HCT116 (cell line): ENCODE results near the gene GPC1. TPM values are rescaled to one million over a fixed set of nuclear protein-coding genes. Genes with fewer than 3 reads are reported as not detected.

Experiments used
- ATAC-seq: fragments of 200-7000 bp; cut with Tn5 transposase; 2 replicates; pipeline ENCODE4 v1.9.1; 2020; ENCODE audit warnings: mild to moderate bottlenecking, moderate library complexity
- BruUV-seq: library from RNA; stranded (reverse); fragments of 400-500 nt; replicated peaks from 2 replicates; lab custom pipeline; 2021; lab: Mats Ljungman, UMichigan
- CTCF ChIA-PET: fragments of 300-600 bp; sonication (Branson Sonifier 250); formaldehyde crosslinking; loops from one replicate; lab custom pipeline; 2021; ENCODE audit warnings: antibody characterized with exemption; lab: Charles Lee
- POLR2A ChIA-PET: fragments of 300-600, 350-600 bp; sonication (Branson Sonifier 250); formaldehyde crosslinking; loops from one replicate; lab custom pipeline; 2021; ENCODE audit warnings: antibody characterized with exemption; lab: Charles Lee
- RAD21 ChIA-PET, 2 experiments: fragments of 300-600 bp; sonication (Branson Sonifier 250); formaldehyde crosslinking; loops; one replicate each; lab custom pipeline; 2023; ENCODE audit warnings: low total read pairs in 2 of 2; ENCODE audit not compliant: uncharacterized antibody in 2 of 2, unreplicated experiment in 2 of 2, low non-redundant PET in 1 of 2; lab: Charles Lee
- DNase-seq: peaks from one replicate; pipeline ENCODE4 v3.0.0-alpha.2; 2010; ENCODE audit warnings: low read depth, low spot score
- H2AFZ ChIP-seq: fragments of 200-600 bp; shearing (Covaris generic), sonication (generic); 2 replicates; pipeline ENCODE4 v1.6.1; 2017; ENCODE audit warnings: low read depth, mixed run types, mixed read lengths, antibody characterized with exemption, low read length; ENCODE audit not compliant: poor library complexity, severe bottlenecking
- H3K27ac ChIP-seq: 2 replicates; pipeline ENCODE4 v1.5.1; 2012; ENCODE audit warnings: low read depth, low read length
- H3K27me3 ChIP-seq: fragments of 200-600 bp; sonication (generic); 2 replicates; pipeline ENCODE4 v1.6.1; 2016; ENCODE audit warnings: mixed run types, low read length, mixed read lengths; ENCODE audit not compliant: insufficient read depth
- H3K36me3 ChIP-seq, 2 experiments: fragments of 200-500 bp in 1 of 2; fragments of 200-600 bp in 1 of 2; sonication (Bioruptor generic) in 1 of 2; sonication (generic) in 1 of 2; 2 replicates each; pipeline versions ENCODE4 v1.5.1 to v1.6.1; 2014 to 2016; ENCODE audit warnings: low read length in 2 of 2, inconsistent platforms in 1 of 2, mixed read lengths in 1 of 2, mixed run types in 1 of 2; ENCODE audit not compliant: insufficient read depth in 2 of 2, control insufficient read depth in 1 of 2
- H3K4me1 ChIP-seq, 2 experiments: fragments of 200-600 bp in 1 of 2; sonication (generic) in 1 of 2; 2 replicates each; pipeline versions ENCODE4 v1.5.1 to v1.6.1; 2012 to 2017; ENCODE audit warnings: low read length in 2 of 2, inconsistent platforms in 1 of 2, mild to moderate bottlenecking in 1 of 2, mixed read lengths in 1 of 2, mixed run types in 1 of 2, moderate library complexity in 1 of 2; ENCODE audit not compliant: insufficient read depth in 2 of 2, control insufficient read depth in 1 of 2
- H3K4me2 ChIP-seq: fragments of 200-600 bp; sonication (generic); 2 replicates; pipeline ENCODE4 v1.6.1; 2017; ENCODE audit warnings: mixed run types, low read length, mixed read lengths
- H3K4me3 ChIP-seq, 2 experiments: fragments of 200-600 bp in 1 of 2; sonication (generic) in 1 of 2; replicated peaks in 1 of 2; 2 replicates each; pipeline ENCODE4 v1.5.1; 2011 to 2016; ENCODE audit warnings: low read length in 2 of 2, control low read depth in 1 of 2, low read depth in 1 of 2, mild to moderate bottlenecking in 1 of 2, mixed read lengths in 1 of 2, mixed run types in 1 of 2
- H3K79me2 ChIP-seq: fragments of 200-600 bp; sonication (generic); 2 replicates; pipeline ENCODE4 v1.6.1; 2017; ENCODE audit warnings: mild to moderate bottlenecking, mixed run types, low read length, moderate library complexity, mixed read lengths; ENCODE audit not compliant: insufficient read depth
- H3K9ac ChIP-seq: fragments of 200-600 bp; sonication (generic); 2 replicates; pipeline ENCODE4 v1.6.1; 2016; ENCODE audit warnings: low read length, mixed read lengths
- H3K9me2 ChIP-seq: fragments of 200-600 bp; sonication (generic), shearing (Covaris generic); 2 replicates; pipeline ENCODE4 v1.6.1; 2017; ENCODE audit warnings: mixed run types, mild to moderate bottlenecking, moderate library complexity; ENCODE audit not compliant: insufficient read depth
- H3K9me3 ChIP-seq, 2 experiments: fragments of 200-500 bp in 1 of 2; fragments of 200-600 bp in 1 of 2; sonication (Bioruptor generic) in 1 of 2; sonication (generic) in 1 of 2; 2 replicates each; pipeline ENCODE4 v1.6.1; 2014 to 2017; ENCODE audit warnings: low read length in 2 of 2, mixed read lengths in 2 of 2, inconsistent platforms in 1 of 2, low read depth in 1 of 2, mild to moderate bottlenecking in 1 of 2, mixed run types in 1 of 2, moderate library complexity in 1 of 2; ENCODE audit not compliant: control insufficient read depth in 1 of 2, insufficient read depth in 1 of 2
- H4K20me1 ChIP-seq: fragments of 200-600 bp; sonication (generic), shearing (Covaris generic); 2 replicates; pipeline ENCODE4 v1.6.1; 2017; ENCODE audit warnings: mixed run types, mild to moderate bottlenecking, moderate library complexity; ENCODE audit not compliant: insufficient read depth
- CBX3 ChIP-seq: IDR thresholded peaks from 2 replicates; pipeline ENCODE4 v1.6.1; 2012; ENCODE audit warnings: low read depth
- CEBPB ChIP-seq: IDR thresholded peaks from 2 replicates; pipeline ENCODE4 v1.6.1; 2012; ENCODE audit warnings: low read depth
- CTCF ChIP-seq, 3 experiments: fragments of 200-600 bp in 1 of 3; sonication (generic) in 1 of 3; IDR thresholded peaks in 2 of 3; conservative IDR thresholded peaks in 1 of 3; 2 replicates each; pipeline ENCODE4 v1.5.1; 2012 to 2017; ENCODE audit warnings: low read depth in 2 of 3, low read length in 2 of 3, antibody characterized with exemption in 1 of 3, borderline replicate concordance in 1 of 3, control low read depth in 1 of 3, mild to moderate bottlenecking in 1 of 3, mixed read lengths in 1 of 3, mixed run types in 1 of 3, moderate library complexity in 1 of 3; ENCODE audit not compliant: insufficient read depth in 1 of 3
- ELF1 ChIP-seq: IDR thresholded peaks from 2 replicates; pipeline ENCODE4 v1.6.1; 2012; ENCODE audit warnings: low read depth, borderline replicate concordance
- EZH2 ChIP-seq: fragments of 200-600 bp; sonication (generic); IDR thresholded peaks from 2 replicates; pipeline ENCODE4 v1.6.1; 2017; ENCODE audit warnings: antibody characterized with exemption, mixed run types
- EZH2phosphoT487 ChIP-seq: fragments of 200-600 bp; IDR thresholded peaks from 2 replicates; pipeline ENCODE4 v1.6.1; 2018; ENCODE audit warnings: antibody characterized with exemption, borderline replicate concordance
- FOSL1 ChIP-seq: IDR thresholded peaks from 2 replicates; pipeline ENCODE4 v1.6.1; 2012; ENCODE audit warnings: low read depth
- MAX ChIP-seq: IDR thresholded peaks from 2 replicates; pipeline ENCODE4 v1.6.1; 2012
- POLR2AphosphoS5 ChIP-seq: IDR thresholded peaks from 2 replicates; pipeline ENCODE4 v1.6.1; 2011; ENCODE audit warnings: mild to moderate bottlenecking, low read depth, low read length, moderate library complexity
- RAD21 ChIP-seq: IDR thresholded peaks from 2 replicates; pipeline ENCODE4 v1.6.1; 2012; ENCODE audit warnings: low read depth, mild to moderate bottlenecking
- SIN3A ChIP-seq: IDR thresholded peaks from 2 replicates; pipeline ENCODE4 v1.6.1; 2012; ENCODE audit warnings: low read depth
- SP1 ChIP-seq: IDR thresholded peaks from 2 replicates; pipeline ENCODE4 v1.6.1; 2012; ENCODE audit warnings: low read depth
- ZBTB33 ChIP-seq: IDR thresholded peaks from 2 replicates; pipeline ENCODE4 v1.6.1; 2011; ENCODE audit warnings: mild to moderate bottlenecking, low read length, moderate library complexity; ENCODE audit not compliant: insufficient replicate concordance; ENCODE audit errors: extremely low read depth
- ZNF274 ChIP-seq: fragments of 200-500 bp; sonication (Bioruptor generic); IDR thresholded peaks from 2 replicates; pipeline ENCODE4 v1.6.1; 2014; ENCODE audit warnings: mild to moderate bottlenecking, low read depth, low read length, inconsistent platforms
- intact Hi-C: fragments of 100-400 bp; cut with micrococcal nuclease; formaldehyde crosslinking; loops from 2 replicates; pipeline ENCODE4 v1.10.0; 2022
- total RNA-seq: library from RNA; stranded (reverse); gene quantifications from one replicate; pipeline ENCODE4 v1.2.1, GENCODE V29; 2021; ENCODE audit not compliant: unreplicated experiment

GPC1 gene
- total RNA-seq, 1 experiment from 2014 or later: 79.1 TPM

DNA sequence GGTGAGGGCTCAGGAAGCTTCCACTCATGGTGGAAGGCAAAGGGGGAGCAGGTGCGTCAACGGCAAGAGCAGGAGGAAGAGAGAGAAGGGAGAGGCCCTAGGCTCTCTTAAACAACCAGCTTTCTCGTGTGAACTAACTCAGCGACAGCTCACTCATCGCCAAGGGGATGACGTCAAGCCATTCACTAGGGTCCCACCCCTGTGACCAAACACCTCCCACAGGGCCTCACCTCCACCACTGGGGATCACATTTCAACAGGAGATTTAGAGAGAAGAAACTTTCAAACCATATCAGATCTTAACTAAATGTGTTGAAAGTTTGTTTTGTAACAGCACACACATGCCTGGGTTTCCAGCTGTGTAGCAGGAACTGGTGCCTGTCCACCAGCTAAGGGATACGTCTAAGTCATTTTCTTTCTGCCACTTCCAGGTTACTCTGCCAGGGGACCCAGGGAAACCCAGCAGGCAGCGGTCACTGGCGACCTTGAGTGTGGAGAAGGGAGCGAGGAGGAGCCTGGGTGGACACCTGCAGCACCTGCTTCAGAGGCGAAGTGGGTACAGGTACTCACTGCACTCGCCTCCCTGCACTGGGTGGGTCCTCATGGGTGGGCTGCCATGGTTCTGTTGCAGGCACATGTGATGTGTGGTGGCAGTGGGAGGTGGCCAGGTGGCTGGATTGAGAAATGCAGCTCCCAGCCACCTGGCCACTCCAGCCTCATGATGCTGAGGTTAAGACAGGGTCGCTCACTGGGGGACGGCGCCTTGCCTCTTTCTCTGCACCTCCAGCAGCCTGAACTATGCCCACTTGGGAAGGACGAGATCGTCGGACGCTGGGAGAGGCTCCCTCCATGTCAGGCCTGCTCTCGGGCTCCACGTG lies 8.4 kb upstream of the GPC1 start:
- no peaks in the 10 kb centered on the region for H3K36me3 ChIP-seq
- H3K27ac ChIP-seq: no peak overlapping the region
- no peaks in the 10 kb centered on the region for H3K79me2 ChIP-seq
- no TSS peak for BruUV-seq
- peaks cover 0 to 10% of the 10 kb centered on the region in 2 experiments; a peak in 1 of 4 replicates for H3K4me1 ChIP-seq
- no peak overlapping the region for H3K4me2 ChIP-seq
- H3K9ac ChIP-seq: no peak overlapping the region
- H4K20me1 ChIP-seq: no peaks in the 10 kb centered on the region
- no peak for DNase-seq
- TF ChIP-seq CTCF (IDR thresholded peaks at IDR 0.05 in 2 of 3, conservative IDR thresholded peaks at IDR 0.05 in 1 of 3; ENCODE audit: borderline replicate concordance in 1 of 3, insufficient read depth in 1 of 3, low read depth in 2 of 3, low read length in 2 of 3) (0 out of 6 replicates have a peak, but pooled peaks of 1 of the 3 experiments have one; percentile 8), RAD21 (no peak)
- ChIA-PET POLR2A (no interaction called here), CTCF (no interaction called here), RAD21 (no interaction called here)
- no peak overlapping the region for H2AFZ ChIP-seq
- H3K27me3 ChIP-seq: no peaks in the 10 kb centered on the region
- H3K4me3 ChIP-seq: no peak overlapping the region
- ATAC-seq: no peak
- H3K9me2 ChIP-seq: no peaks in the 10 kb centered on the region
- intact Hi-C loops: no loop called here
- H3K9me3 ChIP-seq: peaks cover 0 to 2% of the 10 kb centered on the region in 2 experiments; a peak in 2 of 4 replicates

- CTCF ChIA-PET: no interaction called here
- no peak for ATAC-seq
Observed at GRCh38 chr2:240427729-240428128, 7.7 kb upstream of the GPC1 start.

More at GRCh38 chr2:240427729-240428128, 7.7 kb upstream of the GPC1 start:
- Histone ChIP-seq H3K4me2 (no peak overlapping the region), H2AFZ (no peak overlapping the region), H3K9me3 (no peaks in the 10 kb centered on the region), H3K36me3 (no peaks in the 10 kb centered on the region), H4K20me1 (no peaks in the 10 kb centered on the region), H3K4me3 (no peak overlapping the region), H3K4me1 (peaks cover under 1 to 15% of the 10 kb centered on the region in 2 experiments; a peak in 3 of 4 replicates), H3K9ac (no peak overlapping the region), H3K9me2 (no peaks in the 10 kb centered on the region), H3K27me3 (no peaks in the 10 kb centered on the region), H3K27ac (no peak overlapping the region), H3K79me2 (no peaks in the 10 kb centered on the region)
- TF ChIP-seq CBX3 (no peak), EZH2 (no peak), POLR2AphosphoS5 (no peak), MAX (no peak), SP1 (no peak), ZNF274 (no peak), RAD21 (no peak), ZBTB33 (no peak), FOSL1 (no peak), ELF1 (no peak), CEBPB (no peak), EZH2phosphoT487 (no peak), SIN3A (no peak)
- BruUV-seq: no TSS peak
- intact Hi-C loops: no loop called here
- ChIA-PET POLR2A (no interaction called here), RAD21 (no interaction called here)
- no peak for DNase-seq
